ENCODE data around the gene SPRED3.
"Not testable (repeated sequence)": the region's sequence is repeated elsewhere in the genome, so short reads cannot be mapped to it uniquely, and the experiment has no call there.

The SPRED3 gene

GRCh38 chr19:38389957-38390924 is 1.7 kb downstream of the SPRED3 start:
- in situ Hi-C loops (cut with HindIII; ENCODE audit: low sequenced_read_pairs): no loop called here

- in situ Hi-C loops (cut with HindIII; ENCODE audit: low sequenced_read_pairs): no loop called here
Observed at GRCh38 chr19:38391911-38392464, 3.5 kb downstream of the SPRED3 start.

GRCh38 chr19:38392707-38393308 is 4.3 kb downstream of the SPRED3 start:
- in situ Hi-C loops (cut with HindIII; ENCODE audit: low sequenced_read_pairs): no loop called here

GRCh38 chr19:38394488-38394887 is 6.0 kb downstream of the SPRED3 start:
- in situ Hi-C loops (cut with HindIII; ENCODE audit: low sequenced_read_pairs): no loop called here

GRCh38 chr19:38395381-38396114 is 7.1 kb downstream of the SPRED3 start:
- in situ Hi-C loops (cut with HindIII; ENCODE audit: low sequenced_read_pairs): no loop called here

GRCh38 chr19:38399081-38399480 is 10.6 kb downstream of the SPRED3 start:
- in situ Hi-C loops (cut with HindIII; ENCODE audit: low sequenced_read_pairs): no loop called here

GRCh38 chr19:38399537-38399936 is 11.0 kb downstream of the SPRED3 start:
- in situ Hi-C loops (cut with HindIII; ENCODE audit: low sequenced_read_pairs): no loop called here

- in situ Hi-C loops (cut with HindIII; ENCODE audit: low sequenced_read_pairs): no loop called here
Observed at GRCh38 chr19:38400361-38400760, 11.9 kb downstream of the SPRED3 start.

- in situ Hi-C loops (cut with HindIII; ENCODE audit: low sequenced_read_pairs): no loop called here
Observed at GRCh38 chr19:38401148-38401547, 12.7 kb downstream of the SPRED3 start.

- in situ Hi-C loops (cut with HindIII; ENCODE audit: low sequenced_read_pairs): no loop called here
Observed at GRCh38 chr19:38402623-38402966, 14.1 kb downstream of the SPRED3 start.

GRCh38 chr19:38402967-38403674 is 14.6 kb downstream of the SPRED3 start, which contains the start of gene FAM98C:
Gene FAM98C (plus strand): TSS chr19:38403093. CDS start chr19:38403154, 61 bp downstream.
- in situ Hi-C loops (cut with HindIII; ENCODE audit: low sequenced_read_pairs): no loop called here

- in situ Hi-C loops (cut with HindIII; ENCODE audit: low sequenced_read_pairs): no loop called here
Observed at GRCh38 chr19:38404858-38405257, 16.4 kb downstream of the SPRED3 start.

GRCh38 chr19:38405276-38405675 is 16.8 kb downstream of the SPRED3 start:
- in situ Hi-C loops (cut with HindIII; ENCODE audit: low sequenced_read_pairs): no loop called here

- in situ Hi-C loops (cut with HindIII; ENCODE audit: low sequenced_read_pairs): no loop called here
Observed at GRCh38 chr19:38409631-38410133, 21.2 kb downstream of the SPRED3 start.

GRCh38 chr19:38410407-38410806 is 21.9 kb downstream of the SPRED3 start:
- in situ Hi-C loops (cut with HindIII; ENCODE audit: low sequenced_read_pairs): not testable (repeated sequence)

GRCh38 chr19:38411041-38411712 is 22.7 kb downstream of the SPRED3 start:
- in situ Hi-C loops (cut with HindIII; ENCODE audit: low sequenced_read_pairs): no loop called here

GRCh38 chr19:38411898-38412297 is 23.4 kb downstream of the SPRED3 start:
- in situ Hi-C loops (cut with HindIII; ENCODE audit: low sequenced_read_pairs): not testable (repeated sequence)

GRCh38 chr19:38412491-38412890 is 24.0 kb downstream of the SPRED3 start:
- in situ Hi-C loops (cut with HindIII; ENCODE audit: low sequenced_read_pairs): no loop called here

GRCh38 chr19:38412961-38413360 is 24.5 kb downstream of the SPRED3 start:
- in situ Hi-C loops (cut with HindIII; ENCODE audit: low sequenced_read_pairs): no loop called here

GRCh38 chr19:38413416-38413815 is 24.9 kb downstream of the SPRED3 start:
- in situ Hi-C loops (cut with HindIII; ENCODE audit: low sequenced_read_pairs): no loop called here
